ENCODE data around the gene EIF5.

DNA sequence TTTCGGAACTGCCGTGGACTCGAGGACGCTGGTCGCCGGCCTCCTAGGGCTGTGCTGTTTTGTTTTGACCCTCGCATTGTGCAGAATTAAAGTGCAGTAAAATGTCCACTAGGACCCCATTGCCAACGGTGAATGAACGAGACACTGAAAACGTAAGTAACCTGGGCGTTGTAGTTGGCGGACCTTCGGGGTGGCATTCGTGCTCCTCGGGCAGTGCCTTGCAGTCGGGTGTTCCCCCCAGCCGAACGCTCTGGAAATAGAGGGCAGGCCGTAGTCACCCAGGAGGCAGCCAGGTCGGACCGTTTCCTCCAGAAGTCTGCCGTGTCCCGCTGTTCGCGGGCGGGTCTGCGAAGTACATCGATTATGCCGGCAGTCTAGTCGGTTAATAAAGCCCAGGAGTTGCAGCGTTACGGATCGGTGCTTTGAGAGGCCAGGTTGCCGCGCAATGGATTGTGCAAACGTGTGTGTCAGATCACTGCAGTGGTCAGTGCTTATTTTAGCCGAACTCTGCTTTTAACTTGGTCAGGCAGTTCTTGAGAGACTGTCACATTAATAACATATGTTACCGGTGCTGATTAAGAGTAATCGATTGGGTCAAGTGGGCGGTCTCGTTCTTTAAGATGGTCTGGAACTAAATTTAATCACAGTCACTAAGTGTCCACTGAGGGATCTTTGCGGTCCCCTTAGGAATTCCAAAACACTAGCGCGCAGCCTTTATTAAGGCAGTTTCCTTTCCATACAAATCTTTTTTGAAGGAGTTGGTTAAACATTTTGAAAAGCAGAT lies 52.1 kb downstream of the EIF5 start:
- TF ChIP-seq POLR2AphosphoS5 (IDR thresholded peaks at IDR 0.05; ENCODE audit: low read depth, low read length): no peak
- TF ChIP-seq, protein P1, sequence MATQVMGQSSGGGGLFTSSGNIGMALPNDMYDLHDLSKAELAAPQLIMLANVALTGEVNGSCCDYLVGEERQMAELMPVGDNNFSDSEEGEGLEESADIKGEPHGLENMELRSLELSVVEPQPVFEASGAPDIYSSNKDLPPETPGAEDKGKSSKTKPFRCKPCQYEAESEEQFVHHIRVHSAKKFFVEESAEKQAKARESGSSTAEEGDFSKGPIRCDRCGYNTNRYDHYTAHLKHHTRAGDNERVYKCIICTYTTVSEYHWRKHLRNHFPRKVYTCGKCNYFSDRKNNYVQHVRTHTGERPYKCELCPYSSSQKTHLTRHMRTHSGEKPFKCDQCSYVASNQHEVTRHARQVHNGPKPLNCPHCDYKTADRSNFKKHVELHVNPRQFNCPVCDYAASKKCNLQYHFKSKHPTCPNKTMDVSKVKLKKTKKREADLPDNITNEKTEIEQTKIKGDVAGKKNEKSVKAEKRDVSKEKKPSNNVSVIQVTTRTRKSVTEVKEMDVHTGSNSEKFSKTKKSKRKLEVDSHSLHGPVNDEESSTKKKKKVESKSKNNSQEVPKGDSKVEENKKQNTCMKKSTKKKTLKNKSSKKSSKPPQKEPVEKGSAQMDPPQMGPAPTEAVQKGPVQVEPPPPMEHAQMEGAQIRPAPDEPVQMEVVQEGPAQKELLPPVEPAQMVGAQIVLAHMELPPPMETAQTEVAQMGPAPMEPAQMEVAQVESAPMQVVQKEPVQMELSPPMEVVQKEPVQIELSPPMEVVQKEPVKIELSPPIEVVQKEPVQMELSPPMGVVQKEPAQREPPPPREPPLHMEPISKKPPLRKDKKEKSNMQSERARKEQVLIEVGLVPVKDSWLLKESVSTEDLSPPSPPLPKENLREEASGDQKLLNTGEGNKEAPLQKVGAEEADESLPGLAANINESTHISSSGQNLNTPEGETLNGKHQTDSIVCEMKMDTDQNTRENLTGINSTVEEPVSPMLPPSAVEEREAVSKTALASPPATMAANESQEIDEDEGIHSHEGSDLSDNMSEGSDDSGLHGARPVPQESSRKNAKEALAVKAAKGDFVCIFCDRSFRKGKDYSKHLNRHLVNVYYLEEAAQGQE (IDR thresholded peaks at IDR 0.05; ENCODE audit: insufficient read depth in 1 of 2, low read depth in 2 of 2, low read length in 2 of 2): no peak
- no peak for TF ChIP-seq TAF1 (IDR thresholded peaks at IDR 0.05; ENCODE audit: borderline replicate concordance, insufficient read depth, low read length)
